Epithelial cell of esophagus (primary cell): ENCODE results near the gene FOXD1.

Experiments
- DNase-seq: peaks from one replicate; pipeline ENCODE4 v3.0.0; 2010; ENCODE audit warnings: low read depth
- H3K4me3 ChIP-seq: 2 replicates; pipeline ENCODE4 v1.5.1; 2011; ENCODE audit warnings: mild to moderate bottlenecking, low read length, control low read depth
- CTCF ChIP-seq: IDR thresholded peaks from 2 replicates; pipeline ENCODE4 v1.5.1; 2011; ENCODE audit warnings: low read depth, mild to moderate bottlenecking, low read length, control low read depth, inconsistent platforms; ENCODE audit not compliant: insufficient read depth; ENCODE audit errors: missing control alignments

Gene FOXD1

GRCh38 chr5:73450672-73451223 lies 2.2 kb upstream of the FOXD1 start:
- peak overlapping the region; percentile 8 for H3K4me3 ChIP-seq
- DNase-seq: no peak
- TF ChIP-seq CTCF: no peak

GRCh38 chr5:73450137-73450536 lies 1.6 kb upstream of the FOXD1 start:
- DNase-seq: no peak
- no peak for TF ChIP-seq CTCF
- H3K4me3 ChIP-seq: no peak overlapping the region

GRCh38 chr5:73447530-73448462 lies 781 bp downstream of the FOXD1 start:
- peak; percentile 70 for DNase-seq
- no peak for TF ChIP-seq CTCF
- H3K4me3 ChIP-seq: peak overlapping the region; percentile 42

- peak overlapping the region; percentile 35 for H3K4me3 ChIP-seq
- TF ChIP-seq CTCF: no peak
- DNase-seq: no peak
Measured at GRCh38 chr5:73446631-73447529, 1.7 kb downstream of the FOXD1 start.

- H3K4me3 ChIP-seq: peak overlapping the region; percentile 35
- DNase-seq: no peak
- TF ChIP-seq CTCF: no peak
Measured at GRCh38 chr5:73445665-73446630, 2.6 kb downstream of the FOXD1 start.
